ENCODE data around the gene CKAP5.

Gene CKAP5

GRCh38 chr11:46728659-46729040, 117.4 kb downstream of the CKAP5 start:
- H3K4me3 ChIP-seq (ENCODE audit: low read length): no peak overlapping the region
- TF ChIP-seq, protein P1, sequence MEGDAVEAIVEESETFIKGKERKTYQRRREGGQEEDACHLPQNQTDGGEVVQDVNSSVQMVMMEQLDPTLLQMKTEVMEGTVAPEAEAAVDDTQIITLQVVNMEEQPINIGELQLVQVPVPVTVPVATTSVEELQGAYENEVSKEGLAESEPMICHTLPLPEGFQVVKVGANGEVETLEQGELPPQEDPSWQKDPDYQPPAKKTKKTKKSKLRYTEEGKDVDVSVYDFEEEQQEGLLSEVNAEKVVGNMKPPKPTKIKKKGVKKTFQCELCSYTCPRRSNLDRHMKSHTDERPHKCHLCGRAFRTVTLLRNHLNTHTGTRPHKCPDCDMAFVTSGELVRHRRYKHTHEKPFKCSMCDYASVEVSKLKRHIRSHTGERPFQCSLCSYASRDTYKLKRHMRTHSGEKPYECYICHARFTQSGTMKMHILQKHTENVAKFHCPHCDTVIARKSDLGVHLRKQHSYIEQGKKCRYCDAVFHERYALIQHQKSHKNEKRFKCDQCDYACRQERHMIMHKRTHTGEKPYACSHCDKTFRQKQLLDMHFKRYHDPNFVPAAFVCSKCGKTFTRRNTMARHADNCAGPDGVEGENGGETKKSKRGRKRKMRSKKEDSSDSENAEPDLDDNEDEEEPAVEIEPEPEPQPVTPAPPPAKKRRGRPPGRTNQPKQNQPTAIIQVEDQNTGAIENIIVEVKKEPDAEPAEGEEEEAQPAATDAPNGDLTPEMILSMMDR (conservative IDR thresholded peaks at IDR 0.05; ENCODE audit: low read length): no peak
- DNase-seq (ENCODE audit: low read depth): no peak

GRCh38 chr11:46727952-46728658, 118.0 kb downstream of the CKAP5 start:
- TF ChIP-seq, protein P1 (conservative IDR thresholded peaks at IDR 0.05; ENCODE audit: low read length): no peak
- no peak overlapping the region for H3K4me3 ChIP-seq (ENCODE audit: low read length)
- no peak for DNase-seq (ENCODE audit: low read depth)

DNA sequence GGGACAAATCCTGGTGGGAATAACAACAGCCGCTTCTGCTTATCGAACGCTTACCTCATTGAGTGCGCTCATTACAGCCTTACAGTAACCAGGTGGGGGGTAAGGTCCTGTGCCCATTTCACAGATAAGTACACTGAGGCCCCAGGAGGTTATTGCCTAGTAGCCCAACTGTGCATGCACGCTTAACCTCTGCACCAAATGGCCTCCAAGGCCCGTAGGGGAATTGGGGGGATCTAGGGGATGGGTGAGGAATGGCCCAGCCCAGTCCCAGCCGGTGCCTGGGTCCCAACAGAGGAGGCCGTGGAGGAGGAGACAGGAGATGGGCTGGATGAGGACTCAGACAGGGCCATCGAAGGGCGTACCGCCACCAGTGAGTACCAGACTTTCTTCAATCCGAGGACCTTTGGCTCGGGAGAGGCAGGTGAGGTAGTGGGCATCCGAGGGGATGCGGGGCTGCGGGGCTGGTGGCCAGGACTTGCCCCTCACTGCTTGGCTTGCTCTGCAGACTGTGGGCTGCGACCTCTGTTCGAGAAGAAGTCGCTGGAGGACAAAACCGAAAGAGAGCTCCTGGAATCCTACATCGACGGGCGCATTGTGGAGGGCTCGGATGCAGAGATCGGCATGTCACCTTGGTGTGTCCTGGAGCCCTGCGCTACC, 119.7 kb downstream of the CKAP5 start:
- H3K4me3 ChIP-seq (ENCODE audit: low read length): no peak overlapping the region
- TF ChIP-seq, protein P1 (conservative IDR thresholded peaks at IDR 0.05; ENCODE audit: low read length): no peak
- no peak for DNase-seq (ENCODE audit: low read depth)

DNA sequence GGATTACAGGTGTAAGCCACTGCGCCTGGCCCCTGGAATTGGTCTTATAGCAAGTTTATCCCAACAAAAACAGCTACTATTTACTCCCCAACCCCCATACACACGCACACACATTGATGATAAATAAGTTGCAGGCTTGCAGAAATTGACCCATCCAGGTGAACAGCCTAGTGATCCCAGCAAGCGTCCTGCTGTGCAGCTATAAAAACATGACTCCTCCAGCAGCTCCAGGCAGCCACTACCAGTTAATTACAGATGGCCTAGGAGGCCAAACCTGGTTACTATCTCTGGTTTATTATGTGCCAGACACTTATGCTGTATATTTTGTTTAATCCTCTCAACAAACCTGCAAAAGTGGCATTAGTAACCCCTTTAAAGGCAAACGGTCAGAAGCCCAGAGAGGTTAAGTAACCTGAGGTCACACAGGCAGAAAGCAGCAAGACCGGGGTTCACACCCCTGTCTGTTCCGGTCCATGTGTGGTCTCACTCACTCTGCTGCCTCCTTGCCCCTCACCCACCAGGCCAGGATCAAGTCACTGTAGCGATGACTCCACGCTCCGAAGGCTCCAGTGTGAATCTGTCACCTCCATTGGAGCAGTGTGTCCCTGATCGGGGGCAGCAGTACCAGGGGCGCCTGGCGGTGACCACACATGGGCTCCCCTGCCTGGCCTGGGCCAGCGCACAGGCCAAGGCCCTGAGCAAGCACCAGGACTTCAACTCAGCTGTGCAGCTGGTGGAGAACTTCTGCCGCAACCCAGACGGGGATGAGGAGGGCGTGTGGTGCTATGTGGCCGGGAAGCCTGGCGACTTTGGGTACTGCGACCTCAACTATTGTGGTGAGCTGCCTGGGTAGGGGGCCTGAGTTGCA, 120.5 kb downstream of the CKAP5 start:
- no peak overlapping the region for H3K4me3 ChIP-seq (ENCODE audit: low read length)
- no peak for DNase-seq (ENCODE audit: low read depth)
- TF ChIP-seq, protein P1 (conservative IDR thresholded peaks at IDR 0.05; ENCODE audit: low read length): no peak

DNA sequence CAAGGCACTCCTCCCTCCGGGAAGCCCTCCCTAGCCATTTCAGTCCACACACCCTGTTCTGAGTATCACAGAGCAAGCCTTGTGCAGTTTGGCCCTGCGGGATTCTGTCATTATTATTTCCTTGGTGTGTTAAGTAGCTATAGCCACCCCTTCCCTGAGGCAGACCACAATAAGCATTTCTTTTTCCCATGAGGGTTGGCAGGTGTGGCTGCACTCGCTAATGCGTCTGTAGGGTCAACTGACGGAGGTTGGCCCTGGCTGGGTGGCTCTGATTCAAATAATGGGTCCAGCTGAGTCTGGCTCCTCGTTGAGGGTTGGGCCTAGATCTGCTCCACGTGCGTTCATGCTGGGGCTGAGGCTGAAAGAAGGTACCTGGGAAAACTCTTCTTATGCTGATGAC, 122.0 kb downstream of the CKAP5 start:
- TF ChIP-seq, protein P1 (conservative IDR thresholded peaks at IDR 0.05; ENCODE audit: low read length): no peak
- DNase-seq (ENCODE audit: low read depth): no peak

GRCh38 chr11:46723359-46723680, 122.8 kb downstream of the CKAP5 start:
- DNase-seq (ENCODE audit: low read depth): no peak
- no peak overlapping the region for H3K4me3 ChIP-seq (ENCODE audit: low read length)
- TF ChIP-seq, protein P1 (conservative IDR thresholded peaks at IDR 0.05; ENCODE audit: low read length): no peak

More for the DNA sequence above, 122.0 kb downstream of the CKAP5 start:
- no peak overlapping the region for H3K4me3 ChIP-seq (ENCODE audit: low read length)
